HepG2 (cell line): Measurements from ENCODE around the gene EIF1. TPM values are rescaled to one million over a fixed set of nuclear protein-coding genes. Genes with fewer than 3 reads are reported as not detected.

Experiments
- ATAC-seq: fragments of 200-7000 bp; cut with Tn5 transposase; 3 replicates; pipeline ENCODE4 v1.9.1; 2020; ENCODE audit warnings: mild to moderate bottlenecking, moderate library complexity
- BruUV-seq: library from RNA; stranded (reverse); fragments of 400-500 nt; replicated peaks from 2 replicates; lab custom pipeline; 2021; lab: Mats Ljungman, UMichigan
- CTCF ChIA-PET: fragments of 300-600 bp; formaldehyde crosslinking; extraction: SDS; loops from one replicate; lab custom pipeline; 2021; ENCODE audit warnings: low total read pairs, inconsistent platforms, low intra/inter-chr PET ratio; lab: Yijun Ruan, JAX
- POLR2A ChIA-PET: fragments of 350-600 bp; sonication (Branson Sonifier 250); formaldehyde crosslinking; loops from one replicate; lab custom pipeline; 2020; ENCODE audit warnings: antibody characterized with exemption, inconsistent platforms; lab: Yijun Ruan, JAX
- DNase-seq: peaks from one replicate; pipeline ENCODE4 v3.0.0-alpha.2; 2015; ENCODE audit warnings: low spot score
- FAIRE-seq: peaks from 3 replicates; lab custom pipeline; 2011; peaks lifted over from hg19 to GRCh38; lab: Jason Lieb, UNC
- H2AFZ ChIP-seq: one replicate; pipeline ENCODE4 v1.6.1; 2011; ENCODE audit warnings: low read length, inconsistent platforms
- H3K27ac ChIP-seq: fragments of 300-600 bp; 3 replicates; pipeline ENCODE4 v1.8.0; 2011; ENCODE audit warnings: mixed run types, mild to moderate bottlenecking, mixed read lengths, low read length, inconsistent platforms; ENCODE audit not compliant: insufficient read depth; ENCODE audit errors: extremely low read length
- H3K27me3 ChIP-seq, 2 experiments: fragments of 200-600 bp in 1 of 2; 2 replicates in 1 of 2; 3 replicates in 1 of 2; pipeline versions ENCODE4 v1.6.0 to v1.8.0; 2011; ENCODE audit warnings: low read length in 2 of 2, mild to moderate bottlenecking in 2 of 2, moderate library complexity in 2 of 2, inconsistent platforms in 1 of 2; ENCODE audit not compliant: insufficient read depth in 2 of 2, control insufficient read depth in 1 of 2
- H3K36me3 ChIP-seq, 2 experiments: fragments of 200-600 bp in 1 of 2; replicated peaks in 1 of 2; 2 replicates in 1 of 2; 3 replicates in 1 of 2; pipeline versions ENCODE4 v1.5.1 to v1.8.0; 2011; ENCODE audit warnings: low read length in 2 of 2, inconsistent platforms in 1 of 2; ENCODE audit not compliant: insufficient read depth in 2 of 2, control insufficient read depth in 1 of 2
- H3K4me1 ChIP-seq: 2 replicates; pipeline ENCODE4 v1.5.1; 2012; ENCODE audit warnings: low read length, inconsistent platforms; ENCODE audit not compliant: insufficient read depth
- H3K4me2 ChIP-seq: 2 replicates; pipeline ENCODE4 v1.6.0; 2011; ENCODE audit warnings: low read depth, low read length, inconsistent platforms
- H3K4me3 ChIP-seq, 3 experiments: fragments of 200-600 bp in 1 of 3; sonication (generic), shearing (Covaris generic) in 1 of 3; replicated peaks in 1 of 3; 2 replicates each; pipeline ENCODE4 v1.5.1; 2011 to 2016; ENCODE audit warnings: low read length in 3 of 3, inconsistent platforms in 2 of 3, low read depth in 2 of 3, mild to moderate bottlenecking in 2 of 3, control low read depth in 1 of 3, mixed read lengths in 1 of 3; ENCODE audit not compliant: insufficient read depth in 1 of 3
- H3K79me2 ChIP-seq: one replicate; pipeline ENCODE4 v1.6.1; 2011; ENCODE audit warnings: low read length, inconsistent platforms; ENCODE audit not compliant: insufficient read depth
- H3K9ac ChIP-seq: 2 replicates; pipeline ENCODE4 v1.6.0; 2011; ENCODE audit warnings: mild to moderate bottlenecking, low read depth, low read length, inconsistent platforms; ENCODE audit not compliant: insufficient read depth
- H3K9me3 ChIP-seq: 2 replicates; pipeline ENCODE4 v1.5.1; 2012; ENCODE audit warnings: mild to moderate bottlenecking, low read length
- H4K20me1 ChIP-seq: 2 replicates; pipeline ENCODE4 v1.6.0; 2011; ENCODE audit warnings: inconsistent platforms, mild to moderate bottlenecking, low read length, moderate library complexity; ENCODE audit not compliant: insufficient read depth
- CTCF ChIP-seq: sonication (generic); formaldehyde crosslinking; IDR thresholded peaks from 2 replicates; pipeline ENCODE4 v1.5.0; 2020; ENCODE audit warnings: mild to moderate bottlenecking, missing genetic modification reagents, moderate library complexity
- EEA1 ChIP-seq: sonication (generic); formaldehyde crosslinking; IDR thresholded peaks from 2 replicates; pipeline ENCODE4 v1.5.1; 2020; ENCODE audit warnings: mild to moderate bottlenecking, missing genetic modification reagents, borderline replicate concordance
- STAG1 ChIP-seq: sonication (generic); formaldehyde crosslinking; IDR thresholded peaks from 2 replicates; pipeline ENCODE4 v1.4.0; 2020; ENCODE audit warnings: missing genetic modification reagents
- THYN1 ChIP-seq: sonication (generic); formaldehyde crosslinking; IDR thresholded peaks from 2 replicates; pipeline ENCODE4 v1.8.1; 2023; ENCODE audit warnings: low read depth, mild to moderate bottlenecking, moderate library complexity, missing genetic modification reagents, borderline replicate concordance
- WGBS: methylation state at CpG from one replicate; pipeline ENCODE4 v1.1.6; 2017; ENCODE audit warnings: low lambda C conversion rate; 5-methylcytosine and 5-hydroxymethylcytosine counted together
- in situ Hi-C: cut with HindIII; loops from 2 replicates; pipeline ENCODE4 v1.10.0; 2017; ENCODE audit warnings: low pct_unique_long_range_greater_than_20kb; ENCODE audit not compliant: extremely low pct_ligation_motif_present
- intact Hi-C: fragments of 100-400 bp; cut with micrococcal nuclease; formaldehyde crosslinking; loops from one replicate; pipeline ENCODE4 v1.10.0; 2022; ENCODE audit not compliant: unreplicated experiment
- polyA plus RNA-seq, 8 experiments: library from polyadenylated mRNA; depleted of rRNA in 3 of 8; stranded (reverse) in 7 of 8; unstranded in 1 of 8; fragments of >200 nt; fragmentation: Illumina TruSeq in 4 of 8; extraction: Trizol in 4 of 8; gene quantifications; 2 replicates each; pipeline versions ENCODE4 v1.2.1 to v1.2.3, GENCODE V29; 2011 to 2016; ENCODE audit warnings: low read depth in 4 of 8, missing spikeins in 1 of 8, mixed read lengths in 1 of 8; ENCODE audit not compliant: insufficient read depth in 1 of 8
- total RNA-seq, 5 experiments: library from RNA; depleted of rRNA; stranded (reverse); fragments of >200 nt; fragmentation: Illumina TruSeq; extraction: Trizol; gene quantifications; 2 replicates each; pipeline ENCODE4 v1.2.3, GENCODE V29; 2016; ENCODE audit warnings: low read depth in 1 of 5
- TF ChIP-seq, protein P1 (sequence below): IDR thresholded peaks from 2 replicates; pipeline ENCODE4 v1.6.1; 2016; ENCODE audit warnings: missing compliant biosample characterization, missing genetic modification reagents, borderline replicate concordance
- TF ChIP-seq, protein P2 (sequence below): sonication (generic); formaldehyde crosslinking; IDR thresholded peaks from 2 replicates; pipeline ENCODE4 v1.4.0; 2020; ENCODE audit warnings: missing genetic modification reagents, borderline replicate concordance

EIF1 gene
- total and polyA plus RNA-seq, 2 of the 13 experiments (the other 11 are each of a cell fraction or from before 2014, with no cell fraction given) = 147 to 517 TPM

GRCh38 chr17:41735744-41736143 lies 47.1 kb downstream of the EIF1 start:
- CTCF ChIA-PET = no interaction called here
- H3K36me3 ChIP-seq = no peaks in the 10 kb centered on the region
- no peak for ATAC-seq
- H3K9ac ChIP-seq = no peak overlapping the region
- no peak overlapping the region for H3K4me3 ChIP-seq
- H3K27me3 ChIP-seq = peaks cover 22 to 74% of the 10 kb centered on the region in 2 experiments
- H3K4me2 ChIP-seq = no peak overlapping the region
- no peak for TF ChIP-seq THYN1 (CRISPR knock-in tag)
- TF ChIP-seq EEA1 (CRISPR knock-in tag) = no peak
- TF ChIP-seq, protein P1, sequence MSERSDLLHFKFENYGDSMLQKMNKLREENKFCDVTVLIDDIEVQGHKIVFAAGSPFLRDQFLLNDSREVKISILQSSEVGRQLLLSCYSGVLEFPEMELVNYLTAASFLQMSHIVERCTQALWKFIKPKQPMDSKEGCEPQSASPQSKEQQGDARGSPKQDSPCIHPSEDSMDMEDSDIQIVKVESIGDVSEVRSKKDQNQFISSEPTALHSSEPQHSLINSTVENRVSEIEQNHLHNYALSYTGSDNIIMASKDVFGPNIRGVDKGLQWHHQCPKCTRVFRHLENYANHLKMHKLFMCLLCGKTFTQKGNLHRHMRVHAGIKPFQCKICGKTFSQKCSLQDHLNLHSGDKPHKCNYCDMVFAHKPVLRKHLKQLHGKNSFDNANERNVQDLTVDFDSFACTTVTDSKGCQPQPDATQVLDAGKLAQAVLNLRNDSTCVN = no peak
- TF ChIP-seq, protein P2, sequence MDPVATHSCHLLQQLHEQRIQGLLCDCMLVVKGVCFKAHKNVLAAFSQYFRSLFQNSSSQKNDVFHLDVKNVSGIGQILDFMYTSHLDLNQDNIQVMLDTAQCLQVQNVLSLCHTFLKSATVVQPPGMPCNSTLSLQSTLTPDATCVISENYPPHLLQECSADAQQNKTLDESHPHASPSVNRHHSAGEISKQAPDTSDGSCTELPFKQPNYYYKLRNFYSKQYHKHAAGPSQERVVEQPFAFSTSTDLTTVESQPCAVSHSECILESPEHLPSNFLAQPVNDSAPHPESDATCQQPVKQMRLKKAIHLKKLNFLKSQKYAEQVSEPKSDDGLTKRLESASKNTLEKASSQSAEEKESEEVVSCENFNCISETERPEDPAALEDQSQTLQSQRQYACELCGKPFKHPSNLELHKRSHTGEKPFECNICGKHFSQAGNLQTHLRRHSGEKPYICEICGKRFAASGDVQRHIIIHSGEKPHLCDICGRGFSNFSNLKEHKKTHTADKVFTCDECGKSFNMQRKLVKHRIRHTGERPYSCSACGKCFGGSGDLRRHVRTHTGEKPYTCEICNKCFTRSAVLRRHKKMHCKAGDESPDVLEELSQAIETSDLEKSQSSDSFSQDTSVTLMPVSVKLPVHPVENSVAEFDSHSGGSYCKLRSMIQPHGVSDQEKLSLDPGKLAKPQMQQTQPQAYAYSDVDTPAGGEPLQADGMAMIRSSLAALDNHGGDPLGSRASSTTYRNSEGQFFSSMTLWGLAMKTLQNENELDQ (CRISPR knock-in tag) = no peak
- TF ChIP-seq CTCF (CRISPR knock-in tag) = peak; percentile 24; the same call in 1 of the 2 replicates
- TF ChIP-seq STAG1 (CRISPR knock-in tag) = peak; percentile 36
- intact Hi-C loops = no loop called here
- no peaks in the 10 kb centered on the region for H4K20me1 ChIP-seq
- 17% methylated on average over 3 of the region's 4 CpGs for WGBS
- DNase-seq = no peak
- H2AFZ ChIP-seq = no peak overlapping the region
- no peak for FAIRE-seq
- in situ Hi-C loops = loop anchor here (5.0 kb wide), 2 partner anchors 67 to 222 kb away; no protein-coding TSS in a partner anchor
- no TSS peak for BruUV-seq
- no peaks in the 10 kb centered on the region for H3K9me3 ChIP-seq
- H3K79me2 ChIP-seq = no peaks in the 10 kb centered on the region
- no peak overlapping the region for H3K27ac ChIP-seq
- POLR2A ChIA-PET = interaction anchor here (0.7 to 1.9 kb wide), 3 partner anchors 42 to 70 kb away, joined by 3 to 6 read pairs (median 4); no protein-coding TSS in a partner anchor
- peaks cover 38% of the 10 kb centered on the region for H3K4me1 ChIP-seq
